Ishikawa (cell line): Measurements from ENCODE around the gene STK39.

Experiments
- EGR1 ChIP-seq: IDR thresholded peaks from 2 replicates; pipeline ENCODE4 v1.6.1; 2012
- TF ChIP-seq, protein P1 (sequence below): IDR thresholded peaks from 2 replicates; pipeline ENCODE4 v1.6.1; 2012

DNA sequence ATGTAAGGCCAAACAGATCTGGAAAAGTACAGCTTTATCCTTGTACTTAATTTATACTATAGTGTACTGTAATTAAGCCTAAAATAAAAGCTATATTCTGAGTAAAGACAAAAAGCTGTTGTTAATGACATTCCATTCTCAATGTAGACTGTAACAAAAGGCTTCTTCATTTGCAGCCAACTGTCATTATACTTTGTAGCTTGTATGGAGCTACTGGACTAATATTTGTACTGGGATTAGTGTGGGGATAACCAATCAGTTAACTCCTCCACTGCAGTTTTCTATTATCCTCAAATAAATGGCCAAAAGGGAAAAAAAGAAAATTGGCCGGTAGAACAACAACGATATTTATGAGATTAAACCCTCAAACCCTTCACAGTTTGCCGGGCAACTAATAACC, 66.5 kb downstream of the STK39 start:
- TF ChIP-seq, protein P1, sequence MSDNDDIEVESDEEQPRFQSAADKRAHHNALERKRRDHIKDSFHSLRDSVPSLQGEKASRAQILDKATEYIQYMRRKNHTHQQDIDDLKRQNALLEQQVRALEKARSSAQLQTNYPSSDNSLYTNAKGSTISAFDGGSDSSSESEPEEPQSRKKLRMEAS: no peak
- no peak for TF ChIP-seq EGR1
